H1 (cell line): ENCODE results near the gene AIF1L. TPM values are rescaled to one million over a fixed set of nuclear protein-coding genes. Genes with fewer than 3 reads are reported as not detected.

Experiments used
- CTCF ChIA-PET: fragments of 300-600 bp; sonication (Branson Sonifier 250); formaldehyde crosslinking; loops from one replicate; lab custom pipeline; 2021; ENCODE audit not compliant: partially characterized antibody; lab: Charles Lee
- POLR2A ChIA-PET: fragments of 300-600 bp; sonication (Branson Sonifier 250); formaldehyde crosslinking; loops from one replicate; lab custom pipeline; 2021; ENCODE audit warnings: inconsistent platforms; ENCODE audit not compliant: partially characterized antibody; lab: Charles Lee
- DNase-seq, 2 experiments: peaks; one replicate each; pipeline versions ENCODE4 v3.0.0 to v3.0.0-alpha.2; 2010 to 2022; ENCODE audit warnings: low spot score in 2 of 2, low read depth in 1 of 2, mixed read lengths in 1 of 2
- FAIRE-seq: peaks from 2 replicates; lab custom pipeline; 2011; peaks lifted over from hg19 to GRCh38; lab: Jason Lieb, UNC
- H2AFZ ChIP-seq: 2 replicates; pipeline ENCODE4 v1.8.1; 2012; ENCODE audit warnings: low read length, inconsistent platforms
- H2AK5ac ChIP-seq: 2 replicates; pipeline ENCODE4 v1.6.1; 2013; ENCODE audit warnings: low read depth, low read length
- H2BK120ac ChIP-seq: replicated peaks from 2 replicates; pipeline ENCODE3; 2013; ENCODE audit warnings: low read depth, low read length, inconsistent platforms
- H2BK12ac ChIP-seq: 2 replicates; pipeline ENCODE4 v1.6.1; 2013; ENCODE audit warnings: low read depth, low read length
- H2BK15ac ChIP-seq: 2 replicates; pipeline ENCODE4 v1.6.1; 2013; ENCODE audit warnings: low read length
- H2BK20ac ChIP-seq: 2 replicates; pipeline ENCODE4 v1.6.1; 2013; ENCODE audit warnings: low read length
- H2BK5ac ChIP-seq: 2 replicates; pipeline ENCODE4 v1.6.1; 2013; ENCODE audit warnings: low read depth, low read length
- H3K14ac ChIP-seq: 2 replicates; pipeline ENCODE4 v1.6.1; 2013; ENCODE audit warnings: inconsistent platforms; ENCODE audit not compliant: insufficient read length
- H3K18ac ChIP-seq: 2 replicates; pipeline ENCODE4 v1.6.1; 2013; ENCODE audit warnings: low read length; ENCODE audit errors: extremely low read depth
- H3K23ac ChIP-seq: 2 replicates; pipeline ENCODE4 v1.6.1; 2013; ENCODE audit warnings: inconsistent platforms; ENCODE audit not compliant: insufficient read length
- H3K23me2 ChIP-seq: 2 replicates; pipeline ENCODE4 v1.6.1; 2013; ENCODE audit warnings: low read depth, low read length
- H3K27ac ChIP-seq: 2 replicates; pipeline ENCODE4 v1.6.1; 2011; ENCODE audit warnings: low read depth, low read length, inconsistent platforms
- H3K27me3 ChIP-seq, 4 experiments: replicated peaks in 1 of 4; 1 replicate in 1 of 4; 2 replicates in 3 of 4; pipeline versions ENCODE4 v1.6.1 to v1.8.1; 2011 to 2013; ENCODE audit warnings: low read length in 3 of 4, mild to moderate bottlenecking in 3 of 4, inconsistent platforms in 2 of 4, mixed read lengths in 2 of 4, moderate library complexity in 1 of 4; ENCODE audit not compliant: control insufficient read depth in 3 of 4, insufficient read depth in 3 of 4; ENCODE audit errors: extremely low read depth in 1 of 4
- H3K36me3 ChIP-seq, 4 experiments: 2 replicates each; pipeline versions ENCODE4 v1.6.1 to v1.8.1; 2011 to 2013; ENCODE audit warnings: mild to moderate bottlenecking in 4 of 4, low read length in 3 of 4, moderate library complexity in 2 of 4, control low read depth in 1 of 4, inconsistent platforms in 1 of 4; ENCODE audit not compliant: insufficient read depth in 4 of 4, control insufficient read depth in 2 of 4
- H3K4ac ChIP-seq: replicated peaks from 2 replicates; pipeline ENCODE3; 2013; ENCODE audit warnings: low read length, low read depth, mixed read lengths, inconsistent platforms; ENCODE audit not compliant: insufficient read length
- H3K4me1 ChIP-seq, 4 experiments: replicated peaks in 1 of 4; 1 replicate in 1 of 4; 2 replicates in 3 of 4; pipeline versions ENCODE4 v1.6.1 to v1.8.1; 2011 to 2013; ENCODE audit warnings: low read length in 3 of 4, inconsistent platforms in 2 of 4, mixed read lengths in 1 of 4; ENCODE audit not compliant: insufficient read depth in 4 of 4, control insufficient read depth in 3 of 4
- H3K4me2 ChIP-seq, 2 experiments: 2 replicates each; pipeline versions ENCODE4 v1.6.1 to v1.8.1; 2011 to 2013; ENCODE audit warnings: low read depth in 2 of 2, low read length in 2 of 2, control low read depth in 1 of 2, inconsistent platforms in 1 of 2, mild to moderate bottlenecking in 1 of 2; ENCODE audit not compliant: insufficient read depth in 1 of 2
- H3K4me3 ChIP-seq, 4 experiments: fragments of 200-600, 300-600 bp in 1 of 4; sonication (generic), shearing (Covaris generic), sonication (Bioruptor Twin) in 1 of 4; 2 replicates each; pipeline versions ENCODE4 v1.5.1 to v1.8.1; 2011 to 2016; ENCODE audit warnings: low read length in 4 of 4, low read depth in 3 of 4, control low read depth in 2 of 4, inconsistent platforms in 2 of 4, mild to moderate bottlenecking in 2 of 4, mixed read lengths in 1 of 4, moderate library complexity in 1 of 4; ENCODE audit not compliant: insufficient read depth in 2 of 4; ENCODE audit errors: extremely low read depth in 1 of 4
- H3K56ac ChIP-seq: replicated peaks from 2 replicates; pipeline ENCODE3; 2013; ENCODE audit warnings: low read depth, mild to moderate bottlenecking, mixed read lengths, low read length, inconsistent platforms; ENCODE audit not compliant: insufficient read length
- H3K79me1 ChIP-seq: 2 replicates; pipeline ENCODE4 v1.6.1; 2013; ENCODE audit warnings: low read depth, low read length, control low read depth
- H3K79me2 ChIP-seq, 2 experiments: 2 replicates each; pipeline versions ENCODE4 v1.6.1 to v1.8.1; 2012 to 2013; ENCODE audit warnings: low read length in 2 of 2, mild to moderate bottlenecking in 2 of 2, inconsistent platforms in 1 of 2; ENCODE audit not compliant: insufficient read depth in 2 of 2, control insufficient read depth in 1 of 2
- H3K9ac ChIP-seq, 4 experiments: replicated peaks in 1 of 4; 1 replicate in 1 of 4; 2 replicates in 3 of 4; pipeline versions ENCODE4 v1.6.1 to v1.8.1; 2011 to 2013; ENCODE audit warnings: low read depth in 3 of 4, low read length in 3 of 4, control low read depth in 2 of 4, mild to moderate bottlenecking in 2 of 4, moderate library complexity in 2 of 4, inconsistent platforms in 1 of 4; ENCODE audit errors: extremely low read depth in 1 of 4
- H3K9me3 ChIP-seq, 2 experiments: 2 replicates each; pipeline versions ENCODE4 v1.6.1 to v1.8.1; 2012 to 2013; ENCODE audit warnings: mild to moderate bottlenecking in 2 of 2, moderate library complexity in 2 of 2, control low read depth in 1 of 2, inconsistent platforms in 1 of 2, low read depth in 1 of 2, low read length in 1 of 2, mixed read lengths in 1 of 2; ENCODE audit not compliant: insufficient read depth in 2 of 2
- H4K20me1 ChIP-seq, 2 experiments: replicated peaks in 1 of 2; 2 replicates each; pipeline versions ENCODE3 to v1.8.1; 2011 to 2013; ENCODE audit warnings: inconsistent platforms in 2 of 2, low read length in 2 of 2, mild to moderate bottlenecking in 1 of 2; ENCODE audit not compliant: insufficient read depth in 2 of 2, control insufficient read depth in 1 of 2
- H4K5ac ChIP-seq: 2 replicates; pipeline ENCODE4 v1.6.1; 2013; ENCODE audit warnings: low read length, low read depth, mixed read lengths, inconsistent platforms; ENCODE audit not compliant: insufficient read length
- H4K8ac ChIP-seq: 2 replicates; pipeline ENCODE4 v1.8.0; 2013; ENCODE audit warnings: mild to moderate bottlenecking, moderate library complexity, low read length, inconsistent platforms; ENCODE audit not compliant: insufficient read depth; ENCODE audit errors: extremely low read depth
- H4K91ac ChIP-seq: replicated peaks from 2 replicates; pipeline ENCODE3; 2013; ENCODE audit warnings: low read length, mixed read lengths, inconsistent platforms; ENCODE audit not compliant: insufficient read length
- RBBP5 ChIP-seq: IDR thresholded peaks from 2 replicates; pipeline ENCODE4 v1.7.1; 2012; ENCODE audit warnings: low read depth, mild to moderate bottlenecking, inconsistent platforms, low read length, moderate library complexity, borderline replicate concordance
- SIRT6 ChIP-seq: IDR thresholded peaks from one replicate; pipeline ENCODE4 v1.7.1; 2012; ENCODE audit warnings: low read length, inconsistent platforms
- SRF ChIP-seq: IDR thresholded peaks from 2 replicates; pipeline ENCODE4 v1.6.1; 2011; ENCODE audit warnings: mild to moderate bottlenecking, low read depth, low read length, moderate library complexity
- TCF12 ChIP-seq: IDR thresholded peaks from 2 replicates; pipeline ENCODE4 v1.6.1; 2011; ENCODE audit warnings: low read depth, mild to moderate bottlenecking, low read length
- WGBS, 2 experiments: shearing (Covaris generic) in 1 of 2; methylation state at CpG; one replicate each; pipeline versions ENCODE4 v1.1.6 to v1.1.7; 2013 to 2015; ENCODE audit warnings: low lambda C conversion rate in 2 of 2, mixed read lengths in 2 of 2, inconsistent platforms in 1 of 2, low coverage in 1 of 2, missing lambda C conversion rate in 1 of 2; ENCODE audit not compliant: insufficient replicate concordance in 2 of 2, insufficient coverage in 1 of 2, insufficient read length in 1 of 2; ENCODE audit errors: extremely low coverage in 1 of 2, missing lambda C conversion rate in 1 of 2; 5-methylcytosine and 5-hydroxymethylcytosine counted together
- polyA plus RNA-seq, 7 experiments: library from polyadenylated mRNA; depleted of rRNA in 3 of 7; stranded (reverse) in 5 of 7; unstranded in 2 of 7; fragments of >200 nt in 5 of 7; fragments of 200-250 nt in 2 of 7; gene quantifications; 1 replicate in 5 of 7; 2 replicates in 1 of 7; 4 replicates in 1 of 7; pipeline versions ENCODE4 v1.2.1 to v1.2.3, GENCODE V29; 2011 to 2013; ENCODE audit warnings: missing spikeins in 2 of 7, mixed read lengths in 2 of 7
- total RNA-seq: library from RNA; stranded (reverse); fragmentation: NEBNext Ultra II Directional; extraction: Animal tissue kit (Norgen Biotek cat#: 25700); gene quantifications from 2 replicates; pipeline ENCODE4 v1.2.1, GENCODE V29; 2021

The AIF1L gene
- total and polyA plus RNA-seq, 2 of the 8 experiments (the other 6 are each of a cell fraction or from before 2014, with no cell fraction given), result 70.7 to 149 TPM

GRCh38 chr9:131081868-131082267 lies 14.5 kb upstream of the AIF1L start:
- H3K23ac ChIP-seq, result no peak overlapping the region
- POLR2A ChIA-PET, result interaction anchor here (1.1 to 2.0 kb wide), 3 partner anchors 10 to 19 kb away, joined by 3 to 6 read pairs (median 6); no protein-coding TSS in a partner anchor
- no peak overlapping the region for H3K4me2 ChIP-seq
- H3K23me2 ChIP-seq, result no peaks in the 10 kb centered on the region
- no peak overlapping the region for H2BK5ac ChIP-seq
- H4K8ac ChIP-seq, result no peak overlapping the region
- H2BK12ac ChIP-seq, result no peak overlapping the region
- H3K18ac ChIP-seq, result no peak overlapping the region
- DNase-seq (no peak), FAIRE-seq (no peak)
- no peak overlapping the region for H4K5ac ChIP-seq
- 81% methylated on average over 9 of the region's 9 CpGs; no CpG with 5 or more reads in 1 of the 2 experiments for WGBS, 2 experiments
- no peaks in the 10 kb centered on the region for H3K79me2 ChIP-seq
- no peak overlapping the region for H2BK15ac ChIP-seq
- H3K36me3 ChIP-seq, result no peaks in the 10 kb centered on the region
- H2AFZ ChIP-seq, result no peak overlapping the region
- H3K4me3 ChIP-seq, result no peak overlapping the region
- H3K9ac ChIP-seq, result no peak overlapping the region
- no peak overlapping the region for H4K91ac ChIP-seq
- H3K14ac ChIP-seq, result no peak overlapping the region
- no peak overlapping the region for H2AK5ac ChIP-seq
- no peak overlapping the region for H2BK120ac ChIP-seq
- H3K9me3 ChIP-seq, result no peaks in the 10 kb centered on the region
- TF ChIP-seq SRF (no peak), TCF12 (no peak), SIRT6 (no peak), RBBP5 (no peak)
- no peaks in the 10 kb centered on the region for H3K79me1 ChIP-seq
- no peak overlapping the region for H2BK20ac ChIP-seq
- H3K27ac ChIP-seq, result no peak overlapping the region
- no peaks in the 10 kb centered on the region for H3K27me3 ChIP-seq
- H3K4me1 ChIP-seq, result no peaks in the 10 kb centered on the region; a peak in 1 of 7 replicates
- no peak overlapping the region for H3K56ac ChIP-seq
- H3K4ac ChIP-seq, result no peak overlapping the region
- no peaks in the 10 kb centered on the region for H4K20me1 ChIP-seq
- CTCF ChIA-PET, result interaction anchor here (5.6 kb wide), 1 partner anchor 13 kb away, joined by 24 read pairs; the partner anchor contains the start of gene AIF1L
